ENCODE measurements around the gene NRXN3.

Gene NRXN3

DNA sequence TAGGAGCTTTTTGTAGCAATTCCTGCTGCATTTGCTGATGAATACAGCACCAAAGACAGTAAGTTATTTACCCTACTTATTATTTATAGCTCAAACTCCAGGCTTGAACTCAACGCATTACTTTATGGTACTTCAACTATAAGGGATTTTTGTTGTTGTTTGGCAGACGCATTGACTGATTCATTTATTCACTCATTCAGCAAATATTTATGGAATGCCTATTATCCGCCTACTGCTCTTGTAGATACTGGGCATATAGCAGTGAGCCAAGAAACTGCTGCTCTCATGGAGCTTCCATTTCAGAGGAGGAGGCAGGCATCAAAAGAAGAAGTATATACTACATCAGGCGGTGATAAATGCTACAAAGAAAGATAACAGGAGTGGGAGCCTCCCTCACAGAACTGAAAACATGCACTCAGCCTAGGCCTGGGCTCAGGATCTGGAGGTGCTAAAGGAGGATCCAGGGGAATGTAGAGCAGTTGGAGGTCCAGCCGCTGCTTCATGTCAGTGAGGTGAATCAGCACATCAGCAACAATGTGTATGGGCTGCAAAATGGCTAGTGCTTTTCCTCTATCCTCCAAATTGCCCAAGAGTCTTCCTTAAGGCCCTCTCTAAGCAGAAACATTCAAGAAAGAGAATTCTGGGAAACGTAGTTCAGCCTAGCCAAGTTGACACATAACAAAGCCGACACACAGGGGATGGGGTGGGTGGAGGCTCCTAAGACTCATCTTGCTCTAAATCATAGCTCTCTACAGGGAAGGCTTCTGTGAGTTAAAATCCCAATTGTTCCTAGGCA is 157.5 kb downstream of the NRXN3 start:
- no peak for DNase-seq

DNA sequence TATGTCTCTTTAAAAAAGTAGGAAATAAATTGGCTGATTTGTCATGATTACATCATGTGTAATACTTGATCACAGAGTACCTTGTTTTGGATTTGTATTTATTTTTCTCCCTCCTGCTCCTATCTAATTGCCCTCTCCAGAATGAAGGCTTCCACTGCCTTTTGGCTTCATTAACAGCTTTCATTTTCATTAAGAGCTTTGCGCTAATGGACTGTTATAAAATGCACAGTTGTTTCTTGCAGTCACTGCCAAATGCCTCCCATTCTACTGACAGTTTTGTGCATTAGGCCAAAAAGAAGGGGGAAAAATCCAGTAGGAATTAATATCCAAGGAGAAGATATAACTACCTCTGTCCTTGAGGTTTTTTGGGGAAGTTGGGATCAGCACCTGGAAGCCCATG is 159.2 kb downstream of the NRXN3 start:
- no peak for DNase-seq
- Histone ChIP-seq H3K4me1 (ENCODE audit: control extremely low read depth in 1 of 4, control insufficient read depth in 4 of 4, insufficient read depth in 4 of 4, low read length in 3 of 4) (no peaks in the 10 kb centered on the region), H3K9me3 (ENCODE audit: control extremely low read depth in 1 of 5, control insufficient read depth in 4 of 5, insufficient read depth in 2 of 5, low read depth in 1 of 5, low read length in 4 of 5) (no peaks in the 10 kb centered on the region), H3K36me3 (ENCODE audit: control insufficient read depth in 4 of 4, insufficient read depth in 4 of 4, low read length in 3 of 4) (no peaks in the 10 kb centered on the region), H3K4me3 (ENCODE audit: control insufficient read depth in 1 of 7, extremely low read depth in 1 of 7, insufficient read depth in 4 of 7, low read depth in 2 of 7, low read length in 6 of 7) (no peak overlapping the region), H3K27ac (ENCODE audit: insufficient read depth in 1 of 2, low read depth in 1 of 2, low read length in 2 of 2, poor library complexity in 1 of 2, severe bottlenecking in 2 of 2) (no peak overlapping the region), H3K27me3 (replicated peaks in 2 of 5; ENCODE audit: control insufficient read depth in 4 of 5, insufficient read depth in 5 of 5, low read length in 4 of 5) (peaks cover 0 to 7% (median 0%) of the 10 kb centered on the region in 5 experiments)
- WGBS (ENCODE audit: insufficient coverage), result no CpG with 5 or more reads among the region's 1 CpG
- ChIA-PET CTCF (interaction anchor here (1.2 kb wide), 1 partner anchor 18 kb away, joined by 3 read pairs; no protein-coding TSS in a partner anchor), POLR2A (no interaction called here)

More for the DNA sequence above, 157.5 kb downstream of the NRXN3 start:
- H3K9me3 ChIP-seq (ENCODE audit: control extremely low read depth in 1 of 5, control insufficient read depth in 4 of 5, insufficient read depth in 2 of 5, low read depth in 1 of 5, low read length in 4 of 5), result no peaks in the 10 kb centered on the region
- H3K27ac ChIP-seq (ENCODE audit: insufficient read depth in 1 of 2, low read depth in 1 of 2, low read length in 2 of 2, poor library complexity in 1 of 2, severe bottlenecking in 2 of 2), result no peak overlapping the region
- H3K27me3 ChIP-seq (replicated peaks in 2 of 5; ENCODE audit: control insufficient read depth in 4 of 5, insufficient read depth in 5 of 5, low read length in 4 of 5), result peaks cover 0 to 7% (median 0%) of the 10 kb centered on the region in 5 experiments
- CTCF ChIA-PET, result no interaction called here
- 92% methylated on average over 3 of the region's 7 CpGs for WGBS (ENCODE audit: insufficient coverage)
- H3K4me3 ChIP-seq (ENCODE audit: control insufficient read depth in 1 of 7, extremely low read depth in 1 of 7, insufficient read depth in 4 of 7, low read depth in 2 of 7, low read length in 6 of 7), result no peak overlapping the region
- no peaks in the 10 kb centered on the region for H3K4me1 ChIP-seq (ENCODE audit: control extremely low read depth in 1 of 4, control insufficient read depth in 4 of 4, insufficient read depth in 4 of 4, low read length in 3 of 4)
- no peaks in the 10 kb centered on the region for H3K36me3 ChIP-seq (ENCODE audit: control insufficient read depth in 4 of 4, insufficient read depth in 4 of 4, low read length in 3 of 4)
- POLR2A ChIA-PET, result no interaction called here

DNA sequence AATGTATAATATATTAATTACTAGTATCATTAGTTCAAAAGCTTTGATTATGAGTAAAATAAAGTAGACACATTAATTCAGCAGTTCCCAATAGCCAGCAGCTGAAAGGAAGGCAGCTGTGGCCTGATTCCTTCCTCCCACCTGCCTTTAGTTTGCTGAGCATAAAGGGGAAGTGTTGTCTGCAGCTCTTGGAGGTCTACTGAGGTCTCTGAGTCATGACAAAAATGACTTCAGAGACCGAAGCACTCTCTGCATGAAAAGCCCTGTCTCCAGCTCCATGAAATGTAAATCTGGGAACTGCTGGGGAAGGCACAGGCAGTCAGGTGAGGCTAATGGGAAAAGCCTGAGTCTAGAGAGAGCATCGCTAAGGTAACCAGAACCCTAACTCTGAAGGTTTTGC is 165.4 kb downstream of the NRXN3 start:
- H3K27me3 ChIP-seq (replicated peaks in 2 of 5; ENCODE audit: control insufficient read depth in 4 of 5, insufficient read depth in 5 of 5, low read length in 4 of 5), result no peaks in the 10 kb centered on the region
- no peak overlapping the region for H3K4me3 ChIP-seq (ENCODE audit: control insufficient read depth in 1 of 7, extremely low read depth in 1 of 7, insufficient read depth in 4 of 7, low read depth in 2 of 7, low read length in 6 of 7)
- no peaks in the 10 kb centered on the region for H3K36me3 ChIP-seq (ENCODE audit: control insufficient read depth in 4 of 4, insufficient read depth in 4 of 4, low read length in 3 of 4)
- H3K4me1 ChIP-seq (ENCODE audit: control extremely low read depth in 1 of 4, control insufficient read depth in 4 of 4, insufficient read depth in 4 of 4, low read length in 3 of 4), result no peaks in the 10 kb centered on the region
- ChIA-PET POLR2A (no interaction called here), CTCF (no interaction called here)
- DNase-seq, result peak in 2 of 3 donors; percentile 29 to 44
- no peaks in the 10 kb centered on the region for H3K9me3 ChIP-seq (ENCODE audit: control extremely low read depth in 1 of 5, control insufficient read depth in 4 of 5, insufficient read depth in 2 of 5, low read depth in 1 of 5, low read length in 4 of 5)
- no peak overlapping the region for H3K27ac ChIP-seq (ENCODE audit: insufficient read depth in 1 of 2, low read depth in 1 of 2, low read length in 2 of 2, poor library complexity in 1 of 2, severe bottlenecking in 2 of 2)
- WGBS (ENCODE audit: insufficient coverage), result 75% methylated on average over 2 of the region's 2 CpGs

DNA sequence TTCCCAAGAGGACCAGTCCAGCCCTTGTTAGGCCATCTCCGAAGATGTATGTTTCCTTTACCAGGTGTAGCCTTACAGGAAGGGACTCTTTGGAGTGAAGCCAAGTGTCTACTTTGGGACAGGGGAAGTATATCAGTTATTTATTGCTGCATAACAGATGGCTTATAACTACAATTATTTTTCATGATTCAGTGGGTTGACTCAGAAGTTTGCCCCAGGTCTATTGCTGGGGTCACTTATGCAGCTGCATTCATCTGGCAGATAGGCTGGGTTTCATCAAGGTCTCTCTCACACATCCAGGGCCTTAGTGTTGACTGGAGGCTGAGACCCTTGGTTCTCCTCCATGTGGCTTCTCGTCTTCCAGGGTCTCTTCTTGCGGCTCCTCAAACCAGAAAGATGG is 170.1 kb downstream of the NRXN3 start:
- no peaks in the 10 kb centered on the region for H3K9me3 ChIP-seq (ENCODE audit: control extremely low read depth in 1 of 5, control insufficient read depth in 4 of 5, insufficient read depth in 2 of 5, low read depth in 1 of 5, low read length in 4 of 5)
- H3K27ac ChIP-seq (ENCODE audit: insufficient read depth in 1 of 2, low read depth in 1 of 2, low read length in 2 of 2, poor library complexity in 1 of 2, severe bottlenecking in 2 of 2), result no peak overlapping the region
- H3K4me3 ChIP-seq (ENCODE audit: control insufficient read depth in 1 of 7, extremely low read depth in 1 of 7, insufficient read depth in 4 of 7, low read depth in 2 of 7, low read length in 6 of 7), result no peak overlapping the region
- WGBS (ENCODE audit: insufficient coverage), result 80% methylated on average over 2 of the region's 3 CpGs
- no peak for DNase-seq
- H3K4me1 ChIP-seq (ENCODE audit: control extremely low read depth in 1 of 4, control insufficient read depth in 4 of 4, insufficient read depth in 4 of 4, low read length in 3 of 4), result no peaks in the 10 kb centered on the region
- ChIA-PET POLR2A (no interaction called here), CTCF (no interaction called here)
- H3K27me3 ChIP-seq (replicated peaks in 2 of 5; ENCODE audit: control insufficient read depth in 4 of 5, insufficient read depth in 5 of 5, low read length in 4 of 5), result no peaks in the 10 kb centered on the region
- H3K36me3 ChIP-seq (ENCODE audit: control insufficient read depth in 4 of 4, insufficient read depth in 4 of 4, low read length in 3 of 4), result no peaks in the 10 kb centered on the region

DNA sequence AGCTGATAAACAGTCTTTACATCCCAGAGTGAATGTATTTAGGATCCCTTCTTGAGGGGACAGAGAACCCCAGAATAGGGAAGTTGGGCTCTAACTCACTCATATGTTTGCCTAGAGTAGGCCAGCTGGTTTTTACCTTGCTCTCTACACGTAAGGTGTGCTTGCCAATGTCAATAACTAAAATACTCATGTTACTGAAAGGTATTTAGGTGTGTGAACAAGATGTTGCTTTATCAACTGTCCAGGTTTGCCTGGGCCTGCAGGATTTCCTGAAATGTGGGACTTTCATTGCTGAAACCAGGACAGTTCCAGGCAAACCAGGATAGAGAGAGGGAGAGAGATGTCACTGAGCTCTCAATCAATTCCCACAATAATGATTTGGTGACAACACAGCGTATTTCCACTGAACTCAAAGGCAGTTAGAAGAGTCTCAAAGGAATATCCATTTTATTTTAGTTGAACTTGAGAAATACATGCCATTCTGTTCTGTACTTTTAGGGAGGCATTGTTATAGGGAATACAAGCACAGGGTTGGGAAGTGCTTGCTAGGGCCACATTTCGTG is 171.7 kb downstream of the NRXN3 start:
- Histone ChIP-seq H3K4me1 (ENCODE audit: control extremely low read depth in 1 of 4, control insufficient read depth in 4 of 4, insufficient read depth in 4 of 4, low read length in 3 of 4) (no peaks in the 10 kb centered on the region), H3K27ac (ENCODE audit: insufficient read depth in 1 of 2, low read depth in 1 of 2, low read length in 2 of 2, poor library complexity in 1 of 2, severe bottlenecking in 2 of 2) (no peak overlapping the region), H3K36me3 (ENCODE audit: control insufficient read depth in 4 of 4, insufficient read depth in 4 of 4, low read length in 3 of 4) (no peaks in the 10 kb centered on the region), H3K4me3 (ENCODE audit: control insufficient read depth in 1 of 7, extremely low read depth in 1 of 7, insufficient read depth in 4 of 7, low read depth in 2 of 7, low read length in 6 of 7) (no peak overlapping the region), H3K27me3 (replicated peaks in 2 of 5; ENCODE audit: control insufficient read depth in 4 of 5, insufficient read depth in 5 of 5, low read length in 4 of 5) (no peaks in the 10 kb centered on the region), H3K9me3 (ENCODE audit: control extremely low read depth in 1 of 5, control insufficient read depth in 4 of 5, insufficient read depth in 2 of 5, low read depth in 1 of 5, low read length in 4 of 5) (no peaks in the 10 kb centered on the region)
- no peak for DNase-seq
- ChIA-PET CTCF (no interaction called here), POLR2A (no interaction called here)
- WGBS (ENCODE audit: insufficient coverage), result 80% methylated on average over 1 of the region's 3 CpGs

DNA sequence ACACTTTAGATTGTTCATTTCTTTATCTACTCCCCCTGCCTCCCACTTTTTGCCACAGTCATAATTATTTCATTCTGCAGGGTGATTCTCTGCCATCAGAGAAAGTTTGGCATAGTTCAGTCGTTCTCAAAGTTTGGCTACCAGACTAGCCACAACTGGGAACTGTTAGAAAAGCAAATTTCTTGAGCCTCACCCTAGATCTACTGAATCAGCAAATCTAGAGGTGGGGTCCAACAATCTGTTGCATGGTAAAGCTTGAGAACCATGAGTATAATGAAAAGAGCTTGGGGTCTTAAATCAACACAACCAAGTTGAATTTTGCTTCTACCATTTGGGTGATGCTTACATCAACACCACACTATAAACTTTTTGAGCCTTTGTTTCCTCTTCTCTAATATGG is 172.7 kb downstream of the NRXN3 start:
- CTCF ChIA-PET, result no interaction called here
- 100% methylated on average over 1 of the region's 1 CpG for WGBS (ENCODE audit: insufficient coverage)
- H3K36me3 ChIP-seq (ENCODE audit: control insufficient read depth in 4 of 4, insufficient read depth in 4 of 4, low read length in 3 of 4), result no peaks in the 10 kb centered on the region
- H3K4me1 ChIP-seq (ENCODE audit: control extremely low read depth in 1 of 4, control insufficient read depth in 4 of 4, insufficient read depth in 4 of 4, low read length in 3 of 4), result no peaks in the 10 kb centered on the region
- no peak overlapping the region for H3K4me3 ChIP-seq (ENCODE audit: control insufficient read depth in 1 of 7, extremely low read depth in 1 of 7, insufficient read depth in 4 of 7, low read depth in 2 of 7, low read length in 6 of 7)
- no peak for DNase-seq
- no peaks in the 10 kb centered on the region for H3K27me3 ChIP-seq (replicated peaks in 2 of 5; ENCODE audit: control insufficient read depth in 4 of 5, insufficient read depth in 5 of 5, low read length in 4 of 5)
- no peak overlapping the region for H3K27ac ChIP-seq (ENCODE audit: insufficient read depth in 1 of 2, low read depth in 1 of 2, low read length in 2 of 2, poor library complexity in 1 of 2, severe bottlenecking in 2 of 2)
- no peaks in the 10 kb centered on the region for H3K9me3 ChIP-seq (ENCODE audit: control extremely low read depth in 1 of 5, control insufficient read depth in 4 of 5, insufficient read depth in 2 of 5, low read depth in 1 of 5, low read length in 4 of 5)
- POLR2A ChIA-PET, result no interaction called here

DNA sequence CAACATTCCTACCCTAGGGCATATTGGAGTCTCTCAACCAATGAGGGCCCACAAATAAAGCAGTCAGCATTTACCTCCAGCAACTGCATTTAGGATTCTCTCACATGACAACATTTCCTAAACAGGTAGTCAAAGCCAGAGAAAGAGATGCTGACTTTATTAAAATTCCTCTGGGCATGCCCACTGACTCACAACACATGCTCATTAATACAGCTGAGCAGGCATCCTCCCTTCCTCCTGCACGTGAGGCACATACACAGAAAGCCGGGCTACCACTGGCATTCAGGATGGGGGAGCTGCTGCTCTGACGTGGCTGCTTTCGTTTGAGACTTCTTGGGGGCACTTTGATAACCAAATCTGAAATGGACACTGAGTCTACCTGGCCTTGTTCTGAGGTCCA is 174.1 kb downstream of the NRXN3 start:
- H3K4me3 ChIP-seq (ENCODE audit: control insufficient read depth in 1 of 7, extremely low read depth in 1 of 7, insufficient read depth in 4 of 7, low read depth in 2 of 7, low read length in 6 of 7), result no peak overlapping the region
- no peaks in the 10 kb centered on the region for H3K36me3 ChIP-seq (ENCODE audit: control insufficient read depth in 4 of 4, insufficient read depth in 4 of 4, low read length in 3 of 4)
- WGBS (ENCODE audit: insufficient coverage), result 86% methylated on average over 4 of the region's 4 CpGs
- H3K27me3 ChIP-seq (replicated peaks in 2 of 5; ENCODE audit: control insufficient read depth in 4 of 5, insufficient read depth in 5 of 5, low read length in 4 of 5), result no peaks in the 10 kb centered on the region
- no peaks in the 10 kb centered on the region for H3K9me3 ChIP-seq (ENCODE audit: control extremely low read depth in 1 of 5, control insufficient read depth in 4 of 5, insufficient read depth in 2 of 5, low read depth in 1 of 5, low read length in 4 of 5)
- no peak for DNase-seq
- ChIA-PET CTCF (no interaction called here), POLR2A (no interaction called here)
- H3K27ac ChIP-seq (ENCODE audit: insufficient read depth in 1 of 2, low read depth in 1 of 2, low read length in 2 of 2, poor library complexity in 1 of 2, severe bottlenecking in 2 of 2), result no peak overlapping the region
- H3K4me1 ChIP-seq (ENCODE audit: control extremely low read depth in 1 of 4, control insufficient read depth in 4 of 4, insufficient read depth in 4 of 4, low read length in 3 of 4), result no peaks in the 10 kb centered on the region

Measured in common myeloid progenitor, CD34-positive (primary cell).